Neural progenitor cell (in vitro differentiated cells): ENCODE measurements around the gene UTS2.

ENCODE experiments used
- CTCF ChIP-seq: fragments of 200-600 bp; sonication (generic); IDR thresholded peaks from 2 replicates; pipeline ENCODE4 v1.5.1; 2017; ENCODE audit warnings: antibody characterized with exemption, mild to moderate bottlenecking
- EZH2 ChIP-seq: fragments of 200-600 bp; sonication (generic); IDR thresholded peaks from 2 replicates; pipeline ENCODE4 v1.6.1; 2017; ENCODE audit warnings: antibody characterized with exemption, mild to moderate bottlenecking, moderate library complexity
- EZH2phosphoT487 ChIP-seq: fragments of 200-600 bp; sonication (generic); IDR thresholded peaks from 2 replicates; pipeline ENCODE4 v1.6.1; 2017; ENCODE audit warnings: antibody characterized with exemption

GRCh38 chr1:7847599-7847998, 5.3 kb downstream of the UTS2 start:
- TF ChIP-seq CTCF (no peak), EZH2 (no peak), EZH2phosphoT487 (no peak)
